Pericardium fibroblast (primary cell): ENCODE measurements around the gene PRMT7. TPM values are rescaled to one million over a fixed set of nuclear protein-coding genes. Genes with fewer than 3 reads are reported as not detected.

Source experiments
- total RNA-seq: library from RNA; depleted of rRNA; stranded (reverse); fragments of >200 nt; gene quantifications from 2 replicates; pipeline ENCODE4 v1.2.3, GENCODE V29; 2015

PRMT7 gene, protein sequence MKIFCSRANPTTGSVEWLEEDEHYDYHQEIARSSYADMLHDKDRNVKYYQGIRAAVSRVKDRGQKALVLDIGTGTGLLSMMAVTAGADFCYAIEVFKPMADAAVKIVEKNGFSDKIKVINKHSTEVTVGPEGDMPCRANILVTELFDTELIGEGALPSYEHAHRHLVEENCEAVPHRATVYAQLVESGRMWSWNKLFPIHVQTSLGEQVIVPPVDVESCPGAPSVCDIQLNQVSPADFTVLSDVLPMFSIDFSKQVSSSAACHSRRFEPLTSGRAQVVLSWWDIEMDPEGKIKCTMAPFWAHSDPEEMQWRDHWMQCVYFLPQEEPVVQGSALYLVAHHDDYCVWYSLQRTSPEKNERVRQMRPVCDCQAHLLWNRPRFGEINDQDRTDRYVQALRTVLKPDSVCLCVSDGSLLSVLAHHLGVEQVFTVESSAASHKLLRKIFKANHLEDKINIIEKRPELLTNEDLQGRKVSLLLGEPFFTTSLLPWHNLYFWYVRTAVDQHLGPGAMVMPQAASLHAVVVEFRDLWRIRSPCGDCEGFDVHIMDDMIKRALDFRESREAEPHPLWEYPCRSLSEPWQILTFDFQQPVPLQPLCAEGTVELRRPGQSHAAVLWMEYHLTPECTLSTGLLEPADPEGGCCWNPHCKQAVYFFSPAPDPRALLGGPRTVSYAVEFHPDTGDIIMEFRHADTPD
- 20.5 and 22.7 TPM in 2 replicates for total RNA-seq

DNA sequence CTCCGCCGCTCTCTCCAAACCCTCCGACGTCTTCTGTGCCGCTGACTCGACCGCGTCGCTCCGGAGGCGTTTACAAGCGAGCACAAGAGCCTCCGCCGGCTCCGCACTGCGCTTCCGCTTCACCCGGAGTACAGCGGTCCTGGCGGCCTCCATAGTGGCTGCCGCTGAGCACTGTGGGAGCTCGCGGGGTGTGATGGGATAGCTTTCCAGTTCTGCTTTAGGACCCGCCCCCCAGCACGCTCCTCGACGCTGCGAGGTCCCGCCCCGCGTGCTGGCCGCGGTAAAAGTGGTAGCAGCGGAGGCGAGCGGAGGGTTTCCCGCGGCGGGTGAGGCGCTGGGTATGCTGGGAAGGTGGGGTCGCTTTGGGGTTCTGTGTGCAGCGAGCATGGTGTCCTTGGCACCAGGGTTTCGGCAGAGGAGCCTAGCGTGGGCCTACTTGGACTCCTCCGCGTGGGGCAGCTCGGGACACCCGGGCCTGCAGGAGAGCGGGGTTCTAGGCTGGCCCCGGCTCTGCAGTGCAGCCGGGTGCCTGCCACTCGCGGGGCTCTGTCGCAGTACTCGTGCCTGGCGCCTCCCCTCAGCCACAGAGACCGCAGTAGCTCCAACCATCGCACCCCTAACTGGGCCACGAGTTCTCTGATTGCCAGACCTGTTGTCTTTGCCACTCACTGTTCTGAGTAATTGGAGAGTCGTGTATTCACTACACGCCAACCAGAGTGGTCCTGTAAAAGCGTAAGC lies at the start of gene PRMT7, which contains the start of gene SLC7A6OS:
Gene PRMT7, plus strand, starts transcription at position 246 of the 738 bp plus-strand sequence. CDS start 4,961 bp downstream, outside the sequence.
Gene SLC7A6OS, minus strand, starts transcription at position 173 of the 738 bp plus-strand sequence. Its CDS starts 20 bp downstream, at position 153.

DNA sequence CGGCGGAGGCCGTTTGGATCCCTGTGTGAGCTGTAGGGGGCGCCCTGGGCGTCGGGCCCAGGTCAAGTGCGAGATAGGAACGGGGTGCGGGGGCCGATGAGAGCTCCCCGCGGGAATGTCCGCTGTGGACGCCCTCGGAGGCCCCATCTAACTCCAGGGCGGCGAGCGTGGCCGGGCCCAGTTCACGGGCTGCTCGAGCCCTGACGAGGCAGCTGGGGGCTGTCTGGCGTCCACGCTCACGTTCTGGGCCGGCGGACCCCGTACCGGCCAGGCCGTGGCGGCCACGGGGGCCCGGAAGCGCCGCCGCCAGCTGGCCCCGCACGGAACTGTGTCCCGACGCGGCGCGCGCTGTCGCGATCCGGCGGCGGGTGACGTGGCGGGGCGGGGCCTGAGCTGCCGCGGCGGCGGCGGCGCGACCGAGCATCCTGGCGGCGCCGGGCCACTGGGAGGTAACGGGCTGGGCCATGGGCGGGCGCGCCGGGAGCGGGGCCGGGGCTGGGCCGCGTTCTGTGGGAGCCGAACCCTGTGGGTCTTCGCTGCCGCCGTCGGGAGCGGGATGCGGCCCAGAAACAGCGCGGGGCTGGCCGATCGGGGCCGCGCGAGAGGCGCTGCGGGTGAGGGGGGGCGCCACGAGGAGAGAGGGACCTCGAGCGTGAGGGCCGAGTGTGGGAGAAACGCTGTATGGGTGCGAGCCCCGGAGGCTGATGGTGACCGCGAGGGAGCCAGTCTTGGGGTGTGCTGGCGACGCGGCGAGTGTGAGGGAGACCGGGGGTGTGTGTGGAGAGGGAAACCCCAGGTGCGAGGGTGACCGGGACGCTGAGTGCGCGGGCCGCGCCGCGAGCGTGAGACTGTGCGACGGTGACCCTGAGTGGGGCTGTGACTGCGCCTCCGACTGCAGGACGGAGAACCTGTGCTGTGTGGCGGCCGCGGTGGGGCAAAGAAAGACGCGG lies 46.4 kb upstream of the PRMT7 start, which contains the start of gene SLC7A6:
Gene SLC7A6, plus strand, starts transcription at position 399 of the 950 bp plus-strand sequence. CDS start 10,201 bp downstream, outside the sequence.

Other genes starting within 250 kb of the PRMT7 start
- gene NFATC3, start 225.6 kb upstream of the PRMT7 start, total RNA-seq: 19.1 and 22.2 TPM in 2 replicates
- not detected in 2 replicates for gene ESRP2, start 74.9 kb upstream of the PRMT7 start, total RNA-seq
- gene PLA2G15, start 65.6 kb upstream of the PRMT7 start, total RNA-seq: 10.9 and 24.0 TPM in 2 replicates
- 11.1 and 26.3 TPM in 2 replicates for gene SLC7A6, start 46.5 kb upstream of the PRMT7 start, total RNA-seq
- gene SLC7A6OS, start 73 bp upstream of the PRMT7 start, total RNA-seq: 5.4 and 6.2 TPM in 2 replicates
- gene SMPD3, start 137.5 kb downstream of the PRMT7 start, total RNA-seq: under 0.01 TPM in 1 of 2 replicates, not detected in the other
- gene ZFP90, start 228.3 kb downstream of the PRMT7 start, total RNA-seq: 20.7 and 25.0 TPM in 2 replicates